H1 (cell line): ENCODE data around the gene SCD. TPM values are rescaled to one million over a fixed set of nuclear protein-coding genes. Genes with fewer than 3 reads are reported as not detected.

Experiments used
- CTCF ChIA-PET: fragments of 300-600 bp; sonication (Branson Sonifier 250); formaldehyde crosslinking; loops from one replicate; lab custom pipeline; 2021; ENCODE audit not compliant: partially characterized antibody; lab: Charles Lee
- POLR2A ChIA-PET: fragments of 300-600 bp; sonication (Branson Sonifier 250); formaldehyde crosslinking; loops from one replicate; lab custom pipeline; 2021; ENCODE audit warnings: inconsistent platforms; ENCODE audit not compliant: partially characterized antibody; lab: Charles Lee
- DNase-seq, 2 experiments: peaks; one replicate each; pipeline versions ENCODE4 v3.0.0 to v3.0.0-alpha.2; 2010 to 2022; ENCODE audit warnings: low spot score in 2 of 2, low read depth in 1 of 2, mixed read lengths in 1 of 2
- FAIRE-seq: peaks from 2 replicates; lab custom pipeline; 2011; peaks lifted over from hg19 to GRCh38; lab: Jason Lieb, UNC
- H2AFZ ChIP-seq: 2 replicates; pipeline ENCODE4 v1.8.1; 2012; ENCODE audit warnings: low read length, inconsistent platforms
- H2AK5ac ChIP-seq: 2 replicates; pipeline ENCODE4 v1.6.1; 2013; ENCODE audit warnings: low read depth, low read length
- H2BK120ac ChIP-seq: replicated peaks from 2 replicates; pipeline ENCODE3; 2013; ENCODE audit warnings: low read depth, low read length, inconsistent platforms
- H2BK12ac ChIP-seq: 2 replicates; pipeline ENCODE4 v1.6.1; 2013; ENCODE audit warnings: low read depth, low read length
- H2BK15ac ChIP-seq: 2 replicates; pipeline ENCODE4 v1.6.1; 2013; ENCODE audit warnings: low read length
- H2BK20ac ChIP-seq: 2 replicates; pipeline ENCODE4 v1.6.1; 2013; ENCODE audit warnings: low read length
- H2BK5ac ChIP-seq: 2 replicates; pipeline ENCODE4 v1.6.1; 2013; ENCODE audit warnings: low read depth, low read length
- H3K14ac ChIP-seq: 2 replicates; pipeline ENCODE4 v1.6.1; 2013; ENCODE audit warnings: inconsistent platforms; ENCODE audit not compliant: insufficient read length
- H3K18ac ChIP-seq: 2 replicates; pipeline ENCODE4 v1.6.1; 2013; ENCODE audit warnings: low read length; ENCODE audit errors: extremely low read depth
- H3K23ac ChIP-seq: 2 replicates; pipeline ENCODE4 v1.6.1; 2013; ENCODE audit warnings: inconsistent platforms; ENCODE audit not compliant: insufficient read length
- H3K23me2 ChIP-seq: 2 replicates; pipeline ENCODE4 v1.6.1; 2013; ENCODE audit warnings: low read depth, low read length
- H3K27ac ChIP-seq: 2 replicates; pipeline ENCODE4 v1.6.1; 2011; ENCODE audit warnings: low read depth, low read length, inconsistent platforms
- H3K27me3 ChIP-seq, 4 experiments: replicated peaks in 1 of 4; 1 replicate in 1 of 4; 2 replicates in 3 of 4; pipeline versions ENCODE4 v1.6.1 to v1.8.1; 2011 to 2013; ENCODE audit warnings: low read length in 3 of 4, mild to moderate bottlenecking in 3 of 4, inconsistent platforms in 2 of 4, mixed read lengths in 2 of 4, moderate library complexity in 1 of 4; ENCODE audit not compliant: control insufficient read depth in 3 of 4, insufficient read depth in 3 of 4; ENCODE audit errors: extremely low read depth in 1 of 4
- H3K36me3 ChIP-seq, 4 experiments: 2 replicates each; pipeline versions ENCODE4 v1.6.1 to v1.8.1; 2011 to 2013; ENCODE audit warnings: mild to moderate bottlenecking in 4 of 4, low read length in 3 of 4, moderate library complexity in 2 of 4, control low read depth in 1 of 4, inconsistent platforms in 1 of 4; ENCODE audit not compliant: insufficient read depth in 4 of 4, control insufficient read depth in 2 of 4
- H3K4ac ChIP-seq: replicated peaks from 2 replicates; pipeline ENCODE3; 2013; ENCODE audit warnings: low read length, low read depth, mixed read lengths, inconsistent platforms; ENCODE audit not compliant: insufficient read length
- H3K4me1 ChIP-seq, 4 experiments: replicated peaks in 1 of 4; 1 replicate in 1 of 4; 2 replicates in 3 of 4; pipeline versions ENCODE4 v1.6.1 to v1.8.1; 2011 to 2013; ENCODE audit warnings: low read length in 3 of 4, inconsistent platforms in 2 of 4, mixed read lengths in 1 of 4; ENCODE audit not compliant: insufficient read depth in 4 of 4, control insufficient read depth in 3 of 4
- H3K4me2 ChIP-seq, 2 experiments: 2 replicates each; pipeline versions ENCODE4 v1.6.1 to v1.8.1; 2011 to 2013; ENCODE audit warnings: low read depth in 2 of 2, low read length in 2 of 2, control low read depth in 1 of 2, inconsistent platforms in 1 of 2, mild to moderate bottlenecking in 1 of 2; ENCODE audit not compliant: insufficient read depth in 1 of 2
- H3K4me3 ChIP-seq, 4 experiments: fragments of 200-600, 300-600 bp in 1 of 4; sonication (generic), shearing (Covaris generic), sonication (Bioruptor Twin) in 1 of 4; 2 replicates each; pipeline versions ENCODE4 v1.5.1 to v1.8.1; 2011 to 2016; ENCODE audit warnings: low read length in 4 of 4, low read depth in 3 of 4, control low read depth in 2 of 4, inconsistent platforms in 2 of 4, mild to moderate bottlenecking in 2 of 4, mixed read lengths in 1 of 4, moderate library complexity in 1 of 4; ENCODE audit not compliant: insufficient read depth in 2 of 4; ENCODE audit errors: extremely low read depth in 1 of 4
- H3K56ac ChIP-seq: replicated peaks from 2 replicates; pipeline ENCODE3; 2013; ENCODE audit warnings: low read depth, mild to moderate bottlenecking, mixed read lengths, low read length, inconsistent platforms; ENCODE audit not compliant: insufficient read length
- H3K79me1 ChIP-seq: 2 replicates; pipeline ENCODE4 v1.6.1; 2013; ENCODE audit warnings: low read depth, low read length, control low read depth
- H3K79me2 ChIP-seq, 2 experiments: 2 replicates each; pipeline versions ENCODE4 v1.6.1 to v1.8.1; 2012 to 2013; ENCODE audit warnings: low read length in 2 of 2, mild to moderate bottlenecking in 2 of 2, inconsistent platforms in 1 of 2; ENCODE audit not compliant: insufficient read depth in 2 of 2, control insufficient read depth in 1 of 2
- H3K9ac ChIP-seq, 4 experiments: replicated peaks in 1 of 4; 1 replicate in 1 of 4; 2 replicates in 3 of 4; pipeline versions ENCODE4 v1.6.1 to v1.8.1; 2011 to 2013; ENCODE audit warnings: low read depth in 3 of 4, low read length in 3 of 4, control low read depth in 2 of 4, mild to moderate bottlenecking in 2 of 4, moderate library complexity in 2 of 4, inconsistent platforms in 1 of 4; ENCODE audit errors: extremely low read depth in 1 of 4
- H3K9me3 ChIP-seq, 2 experiments: 2 replicates each; pipeline versions ENCODE4 v1.6.1 to v1.8.1; 2012 to 2013; ENCODE audit warnings: mild to moderate bottlenecking in 2 of 2, moderate library complexity in 2 of 2, control low read depth in 1 of 2, inconsistent platforms in 1 of 2, low read depth in 1 of 2, low read length in 1 of 2, mixed read lengths in 1 of 2; ENCODE audit not compliant: insufficient read depth in 2 of 2
- H4K20me1 ChIP-seq, 2 experiments: replicated peaks in 1 of 2; 2 replicates each; pipeline versions ENCODE3 to v1.8.1; 2011 to 2013; ENCODE audit warnings: inconsistent platforms in 2 of 2, low read length in 2 of 2, mild to moderate bottlenecking in 1 of 2; ENCODE audit not compliant: insufficient read depth in 2 of 2, control insufficient read depth in 1 of 2
- H4K5ac ChIP-seq: 2 replicates; pipeline ENCODE4 v1.6.1; 2013; ENCODE audit warnings: low read length, low read depth, mixed read lengths, inconsistent platforms; ENCODE audit not compliant: insufficient read length
- H4K8ac ChIP-seq: 2 replicates; pipeline ENCODE4 v1.8.0; 2013; ENCODE audit warnings: mild to moderate bottlenecking, moderate library complexity, low read length, inconsistent platforms; ENCODE audit not compliant: insufficient read depth; ENCODE audit errors: extremely low read depth
- H4K91ac ChIP-seq: replicated peaks from 2 replicates; pipeline ENCODE3; 2013; ENCODE audit warnings: low read length, mixed read lengths, inconsistent platforms; ENCODE audit not compliant: insufficient read length
- CHD2 ChIP-seq: IDR thresholded peaks from 2 replicates; pipeline ENCODE4 v1.6.1; 2012; ENCODE audit warnings: low read length, improper control_type of control experiment
- EP300 ChIP-seq, 2 experiments: IDR thresholded peaks; 1 replicate in 1 of 2; 2 replicates in 1 of 2; pipeline ENCODE4 v1.6.1; 2011 to 2012; ENCODE audit warnings: low read depth in 2 of 2, low read length in 2 of 2, mild to moderate bottlenecking in 2 of 2, borderline replicate concordance in 1 of 2, inconsistent platforms in 1 of 2, moderate library complexity in 1 of 2
- HDAC2 ChIP-seq, 2 experiments: fragments of 300-600 bp in 1 of 2; sonication (generic) in 1 of 2; IDR thresholded peaks; 2 replicates each; pipeline ENCODE4 v1.6.1; 2011 to 2012; ENCODE audit warnings: low read depth in 2 of 2, low read length in 2 of 2, mild to moderate bottlenecking in 2 of 2, moderate library complexity in 2 of 2, borderline replicate concordance in 1 of 2, inconsistent platforms in 1 of 2
- JUN ChIP-seq: IDR thresholded peaks from 2 replicates; pipeline ENCODE4 v1.6.1; 2011; ENCODE audit warnings: low read depth, mild to moderate bottlenecking, improper control_type of control experiment, low read length
- MAFK ChIP-seq: IDR thresholded peaks from 2 replicates; pipeline ENCODE4 v1.6.1; 2012; ENCODE audit warnings: low read depth, mild to moderate bottlenecking, improper control_type of control experiment, low read length
- MAX ChIP-seq: IDR thresholded peaks from 2 replicates; pipeline ENCODE4 v1.6.1; 2012; ENCODE audit warnings: inconsistent platforms
- PHF8 ChIP-seq: fragments of 200-600 bp; sonication (generic); conservative IDR thresholded peaks from 2 replicates; pipeline ENCODE4 v1.7.1; 2012; ENCODE audit warnings: low read depth, mild to moderate bottlenecking, inconsistent platforms, low read length, moderate library complexity
- RBBP5 ChIP-seq: IDR thresholded peaks from 2 replicates; pipeline ENCODE4 v1.7.1; 2012; ENCODE audit warnings: low read depth, mild to moderate bottlenecking, inconsistent platforms, low read length, moderate library complexity, borderline replicate concordance
- SIN3A ChIP-seq, 2 experiments: IDR thresholded peaks in 1 of 2; conservative IDR thresholded peaks in 1 of 2; 2 replicates each; pipeline ENCODE4 v1.6.1; 2011 to 2012; ENCODE audit warnings: low read length in 2 of 2, improper control_type of control experiment in 1 of 2, low read depth in 1 of 2, mild to moderate bottlenecking in 1 of 2
- SRF ChIP-seq: IDR thresholded peaks from 2 replicates; pipeline ENCODE4 v1.6.1; 2011; ENCODE audit warnings: mild to moderate bottlenecking, low read depth, low read length, moderate library complexity
- WGBS, 2 experiments: shearing (Covaris generic) in 1 of 2; methylation state at CpG; one replicate each; pipeline versions ENCODE4 v1.1.6 to v1.1.7; 2013 to 2015; ENCODE audit warnings: low lambda C conversion rate in 2 of 2, mixed read lengths in 2 of 2, inconsistent platforms in 1 of 2, low coverage in 1 of 2, missing lambda C conversion rate in 1 of 2; ENCODE audit not compliant: insufficient replicate concordance in 2 of 2, insufficient coverage in 1 of 2, insufficient read length in 1 of 2; ENCODE audit errors: extremely low coverage in 1 of 2, missing lambda C conversion rate in 1 of 2; 5-methylcytosine and 5-hydroxymethylcytosine counted together
- polyA plus RNA-seq, 7 experiments: library from polyadenylated mRNA; depleted of rRNA in 3 of 7; stranded (reverse) in 5 of 7; unstranded in 2 of 7; fragments of >200 nt in 5 of 7; fragments of 200-250 nt in 2 of 7; gene quantifications; 1 replicate in 5 of 7; 2 replicates in 1 of 7; 4 replicates in 1 of 7; pipeline versions ENCODE4 v1.2.1 to v1.2.3, GENCODE V29; 2011 to 2013; ENCODE audit warnings: missing spikeins in 2 of 7, mixed read lengths in 2 of 7
- total RNA-seq: library from RNA; stranded (reverse); fragmentation: NEBNext Ultra II Directional; extraction: Animal tissue kit (Norgen Biotek cat#: 25700); gene quantifications from 2 replicates; pipeline ENCODE4 v1.2.1, GENCODE V29; 2021

Gene SCD
- total and polyA plus RNA-seq, 2 of the 8 experiments (the other 6 are each of a cell fraction or from before 2014, with no cell fraction given) = 397 to 621 TPM

- Histone ChIP-seq H2BK12ac (no peak overlapping the region), H3K79me1 (peaks cover 9% of the 10 kb centered on the region; the same call in 1 of the 2 replicates), H3K36me3 (peaks cover 68 to 99% (median 92%) of the 10 kb centered on the region in 4 experiments), H3K56ac (no peak overlapping the region), H2BK15ac (no peak overlapping the region), H4K20me1 (peaks cover 13 to 59% of the 10 kb centered on the region in 2 experiments), H3K27me3 (no peaks in the 10 kb centered on the region), H3K4ac (no peak overlapping the region), H4K5ac (no peak overlapping the region), H3K4me3 (no peak overlapping the region), H2BK20ac (no peak overlapping the region), H3K18ac (no peak overlapping the region), H2AFZ (no peak overlapping the region), H4K91ac (no peak overlapping the region), H3K9ac (no peak overlapping the region), H2AK5ac (no peak overlapping the region), H3K23ac (no peak overlapping the region), H3K79me2 (peaks cover 2 to 64% of the 10 kb centered on the region in 2 experiments), H3K4me1 (peaks cover 1 to 9% (median 8%) of the 10 kb centered on the region in 4 experiments; a peak in 4 of 7 replicates), H4K8ac (no peak overlapping the region), H2BK5ac (no peak overlapping the region), H3K9me3 (no peaks in the 10 kb centered on the region), H3K14ac (no peak overlapping the region), H3K27ac (no peak overlapping the region), H3K4me2 (no peak overlapping the region; a peak in 1 of 4 replicates), H2BK120ac (no peak overlapping the region), H3K23me2 (no peaks in the 10 kb centered on the region)
- ChIA-PET POLR2A (interaction anchor here (0.6 to 4.1 kb wide), 9 partner anchors 8 to 128 kb away, joined by 3 to 24 read pairs (median 4); partner anchors contain the start of genes PKD2L1 and SCD), CTCF (interaction anchor here (1.5 to 5.4 kb wide), 3 partner anchors 9 to 78 kb away, joined by 5 to 31 read pairs (median 5); no protein-coding TSS in a partner anchor)
- DNase-seq (no peak), FAIRE-seq (no peak)
- WGBS, 2 experiments = 92% methylated on average over 4 of the region's 4 CpGs; no CpG with 5 or more reads in 1 of the 2 experiments
- no peak for TF ChIP-seq EP300 (IDR thresholded peaks at IDR 0.05; ENCODE audit: borderline replicate concordance in 1 of 2, low read depth in 2 of 2, low read length in 2 of 2)
- no peak for TF ChIP-seq HDAC2 (IDR thresholded peaks at IDR 0.05; ENCODE audit: borderline replicate concordance in 1 of 2, low read depth in 2 of 2, low read length in 2 of 2)
- TF ChIP-seq MAX = no peak
- TF ChIP-seq MAFK = no peak
- no peak for TF ChIP-seq JUN
- no peak for TF ChIP-seq SIN3A (conservative IDR thresholded peaks at IDR 0.05 in 1 of 2, IDR thresholded peaks at IDR 0.05 in 1 of 2; ENCODE audit: low read depth in 1 of 2, low read length in 2 of 2)
- no peak for TF ChIP-seq CHD2
- no peak for TF ChIP-seq SRF
- no peak for TF ChIP-seq RBBP5
- no peak for TF ChIP-seq PHF8
Observed at GRCh38 chr10:100355086-100355485, 8.1 kb downstream of the SCD start.
